Right lobe of liver (tissue), 6 donors: ENCODE data around the gene PROKR1. TPM values are rescaled to one million over a fixed set of nuclear protein-coding genes. Genes with fewer than 3 reads are reported as not detected.

Experiments used
- ATAC-seq, 4 donors: fragments of 200-7000 bp; cut with Tn5 transposase; one replicate each; pipeline ENCODE4 v1.9.1; 2020; ENCODE audit warnings: mild to moderate bottlenecking in 4 of 4, moderate library complexity in 4 of 4
- DNase-seq, 3 donors: peaks; one replicate each; pipeline ENCODE4 v3.0.0-alpha.2; 2020
- H3K27ac ChIP-seq, 3 donors: fragments of 200-600 bp; one replicate each; pipeline ENCODE4 v1.8.0; 2022
- H3K27me3 ChIP-seq, 2 donors: fragments of 200-600 bp; one replicate each; pipeline ENCODE4 v1.8.0; 2022
- H3K36me3 ChIP-seq, 4 donors: fragments of 200-600 bp; sonication (generic) in 1 of 4; one replicate each; pipeline versions ENCODE4 v1.5.1 to v1.8.0; 2017 to 2022; ENCODE audit warnings: control low read depth in 1 of 4
- H3K4me1 ChIP-seq, 4 donors: fragments of 200-600 bp; sonication (generic) in 1 of 4; one replicate each; pipeline versions ENCODE4 v1.5.1 to v1.8.0; 2017 to 2022; ENCODE audit warnings: control low read depth in 1 of 4
- H3K4me3 ChIP-seq, 3 donors: fragments of 200-600 bp; one replicate each; pipeline ENCODE4 v1.8.0; 2022
- H3K9me3 ChIP-seq, 4 donors: fragments of 200-600 bp; sonication (generic) in 1 of 4; one replicate each; pipeline versions ENCODE4 v1.5.1 to v1.8.0; 2017 to 2022; ENCODE audit warnings: control low read depth in 1 of 4
- CTCF ChIP-seq, 4 donors: fragments of 200-600 bp in 3 of 4; fragments of 450-650 bp in 1 of 4; IDR thresholded peaks; one replicate each; pipeline versions ENCODE4 v1.5.1 to v1.8.0; 2016 to 2022; ENCODE audit warnings: antibody characterized with exemption in 4 of 4, mild to moderate bottlenecking in 2 of 4
- POLR2A ChIP-seq: fragments of 450-650 bp; IDR thresholded peaks from one replicate; pipeline ENCODE4 v1.6.1; 2017; ENCODE audit warnings: antibody characterized with exemption, mild to moderate bottlenecking
- WGBS: methylation state at CpG from one replicate; pipeline ENCODE4 v1.1.6; 2018; ENCODE audit warnings: low coverage, low lambda C conversion rate; ENCODE audit not compliant: insufficient coverage; ENCODE audit errors: missing lambda C conversion rate; 5-methylcytosine and 5-hydroxymethylcytosine counted together
- intact Hi-C, 2 donors: fragments of 100-400 bp; cut with DNase I; formaldehyde crosslinking; loops; one replicate each; pipeline versions ENCODE4 v1.11.2 to v1.14.1; 2022
- total RNA-seq, 6 experiments: library from RNA; depleted of rRNA in 2 of 6; stranded (reverse); fragments of >200 nt in 2 of 6; fragmentation: NEBNext Ultra II Directional in 3 of 6; extraction: Animal tissue kit (Norgen Biotek cat#: 25700) in 3 of 6; gene quantifications; one replicate each; pipeline versions ENCODE4 v1.1.0 to v1.2.4, GENCODE V29; 2016 to 2023
- donor health status: DM: no; HTN: yes; CAD: no.
- donor health status: DM: no; HTN: no; CAD: no.
- donor health status: DM: no; HTN: no; CAD: no.
- donor health status: DM: no; HTN: yes; CAD: no.
- donor health status: DM: no; HTN: yes; CAD: no.

Gene PROKR1
- total RNA-seq, 6 experiments from 2014 or later, result not detected

GRCh38 chr2:68612765-68613519, 30.4 kb upstream of the PROKR1 start:
- no peak for TF ChIP-seq POLR2A
- no peak for TF ChIP-seq CTCF (IDR thresholded peaks at IDR 0.05)
- Histone ChIP-seq H3K4me1 (no peaks in the 10 kb centered on the region), H3K27ac (no peak overlapping the region), H3K4me3 (no peak overlapping the region), H3K9me3 (no peaks in the 10 kb centered on the region), H3K27me3 (no peaks in the 10 kb centered on the region), H3K36me3 (no peaks in the 10 kb centered on the region)
- intact Hi-C loops, result no loop called here
- no peak for DNase-seq
- WGBS, result 76% methylated on average over 5 of the region's 5 CpGs
- no peak for ATAC-seq

GRCh38 chr2:68620772-68621171, 22.6 kb upstream of the PROKR1 start:
- no peaks in the 10 kb centered on the region for H3K4me1 ChIP-seq
- no peaks in the 10 kb centered on the region for H3K9me3 ChIP-seq
- TF ChIP-seq POLR2A, result no peak
- no peak for TF ChIP-seq CTCF (IDR thresholded peaks at IDR 0.05)
- no peak for ATAC-seq
- no peak overlapping the region for H3K4me3 ChIP-seq
- no peaks in the 10 kb centered on the region for H3K36me3 ChIP-seq
- H3K27ac ChIP-seq, result no peak overlapping the region
- no peaks in the 10 kb centered on the region for H3K27me3 ChIP-seq
- DNase-seq, result no peak
- intact Hi-C loops, result no loop called here

- Histone ChIP-seq H3K27ac (no peak overlapping the region), H3K9me3 (no peaks in the 10 kb centered on the region), H3K27me3 (no peaks in the 10 kb centered on the region), H3K4me1 (no peaks in the 10 kb centered on the region), H3K36me3 (no peaks in the 10 kb centered on the region), H3K4me3 (no peak overlapping the region)
- intact Hi-C loops, result no loop called here
- no peak for DNase-seq
- TF ChIP-seq CTCF (IDR thresholded peaks at IDR 0.05) (no peak), POLR2A (no peak)
- ATAC-seq, result no peak
- 84% methylated on average over 6 of the region's 6 CpGs for WGBS
Observed at GRCh38 chr2:68623820-68624219, 19.6 kb upstream of the PROKR1 start.

GRCh38 chr2:68627615-68628014, 15.8 kb upstream of the PROKR1 start:
- no peak for TF ChIP-seq POLR2A
- TF ChIP-seq CTCF (IDR thresholded peaks at IDR 0.05), result no peak
- Histone ChIP-seq H3K27me3 (no peaks in the 10 kb centered on the region), H3K4me1 (no peaks in the 10 kb centered on the region), H3K9me3 (no peaks in the 10 kb centered on the region), H3K36me3 (no peaks in the 10 kb centered on the region), H3K27ac (no peak overlapping the region), H3K4me3 (no peak overlapping the region)
- intact Hi-C loops, result no loop called here
- 71% methylated on average over 2 of the region's 3 CpGs for WGBS
- DNase-seq (no peak), ATAC-seq (no peak)

- no peak for TF ChIP-seq POLR2A
- TF ChIP-seq CTCF (IDR thresholded peaks at IDR 0.05), result no peak
- 68% methylated on average over 3 of the region's 3 CpGs for WGBS
- intact Hi-C loops, result no loop called here
- Histone ChIP-seq H3K27me3 (no peaks in the 10 kb centered on the region), H3K27ac (no peak overlapping the region), H3K36me3 (no peaks in the 10 kb centered on the region), H3K9me3 (no peaks in the 10 kb centered on the region), H3K4me3 (no peak overlapping the region), H3K4me1 (no peaks in the 10 kb centered on the region)
- DNase-seq, result no peak
- ATAC-seq, result no peak
Observed at GRCh38 chr2:68632021-68632420, 11.4 kb upstream of the PROKR1 start.
